Central memory CD4-positive, alpha-beta T cell (primary cell): Measurements from ENCODE around the gene TMEM204.

ENCODE experiments used
- DNase-seq: peaks from one replicate; pipeline ENCODE4 v3.0.0; 2022

The TMEM204 gene

GRCh38 chr16:1499756-1500464, 33.6 kb upstream of the TMEM204 start:
- no peak for DNase-seq

- no peak for DNase-seq
Observed at GRCh38 chr16:1500465-1501150, 32.9 kb upstream of the TMEM204 start.

GRCh38 chr16:1501630-1502029, 31.8 kb upstream of the TMEM204 start:
- no peak for DNase-seq

- no peak for DNase-seq
Observed at GRCh38 chr16:1502092-1503004, 31.1 kb upstream of the TMEM204 start.

GRCh38 chr16:1503110-1503955, 30.1 kb upstream of the TMEM204 start:
- no peak for DNase-seq

GRCh38 chr16:1505073-1505844, 28.2 kb upstream of the TMEM204 start:
- no peak for DNase-seq

- DNase-seq: no peak
Observed at GRCh38 chr16:1505912-1506311, 27.6 kb upstream of the TMEM204 start.

- DNase-seq: no peak
Observed at GRCh38 chr16:1506494-1507213, 26.8 kb upstream of the TMEM204 start.

- DNase-seq: no peak
Observed at GRCh38 chr16:1508494-1509187, 24.8 kb upstream of the TMEM204 start.

GRCh38 chr16:1509307-1510221, 23.9 kb upstream of the TMEM204 start:
- DNase-seq: no peak

GRCh38 chr16:1510272-1510671, 23.2 kb upstream of the TMEM204 start:
- no peak for DNase-seq

- DNase-seq: no peak
Observed at GRCh38 chr16:1510941-1511351, 22.5 kb upstream of the TMEM204 start.

GRCh38 chr16:1511662-1512569, 21.6 kb upstream of the TMEM204 start:
- DNase-seq: no peak

GRCh38 chr16:1512774-1513173, 20.7 kb upstream of the TMEM204 start:
- DNase-seq: no peak

GRCh38 chr16:1514507-1514906, 19.0 kb upstream of the TMEM204 start:
- DNase-seq: no peak

- DNase-seq: no peak
Observed at GRCh38 chr16:1518626-1519135, 14.8 kb upstream of the TMEM204 start.

- no peak for DNase-seq
Observed at GRCh38 chr16:1519831-1520230, 13.6 kb upstream of the TMEM204 start.

GRCh38 chr16:1520461-1520860, 13.0 kb upstream of the TMEM204 start:
- no peak for DNase-seq
